CD4-positive, alpha-beta T cell treated with Interleukin-4 for 4 hours (primary cell): ENCODE data around the gene GRIK3.
"Not testable (repeated sequence)": the region's sequence is repeated elsewhere in the genome, so short reads cannot be mapped to it uniquely, and the experiment has no call there.

Experiments
- DNase-seq: peaks from one replicate; pipeline ENCODE4 v3.0.0-alpha.2; 2020

Gene GRIK3

GRCh38 chr1:37034121-37035013 lies at the start of gene GRIK3:
Gene GRIK3, minus strand, starts transcription at chr1:37034515. Its CDS starts 407 bp downstream, at chr1:37034108.
- no peak for DNase-seq

GRCh38 chr1:37084013-37084412 lies 49.7 kb upstream of the GRIK3 start:
- DNase-seq, result no peak

GRCh38 chr1:37083603-37084002 lies 49.3 kb upstream of the GRIK3 start:
- no peak for DNase-seq

GRCh38 chr1:37080296-37080986 lies 46.1 kb upstream of the GRIK3 start:
- not testable (repeated sequence) for DNase-seq

- no peak for DNase-seq
Measured at GRCh38 chr1:37078866-37079265, 44.6 kb upstream of the GRIK3 start.

- no peak for DNase-seq
Measured at GRCh38 chr1:37076168-37076567, 41.9 kb upstream of the GRIK3 start.

- DNase-seq, result no peak
Measured at GRCh38 chr1:37073854-37074379, 39.6 kb upstream of the GRIK3 start.

- no peak for DNase-seq
Measured at GRCh38 chr1:37073152-37073853, 39.0 kb upstream of the GRIK3 start.

GRCh38 chr1:37071829-37072228 lies 37.5 kb upstream of the GRIK3 start:
- no peak for DNase-seq

- DNase-seq, result no peak
Measured at GRCh38 chr1:37070126-37070525, 35.8 kb upstream of the GRIK3 start.

GRCh38 chr1:37069406-37069805 lies 35.1 kb upstream of the GRIK3 start:
- DNase-seq, result no peak

- DNase-seq, result no peak
Measured at GRCh38 chr1:37068897-37069296, 34.6 kb upstream of the GRIK3 start.

- DNase-seq, result no peak
Measured at GRCh38 chr1:37068260-37068659, 33.9 kb upstream of the GRIK3 start.

- DNase-seq, result no peak
Measured at GRCh38 chr1:37064039-37064438, 29.7 kb upstream of the GRIK3 start.

GRCh38 chr1:37059346-37059745 lies 25.0 kb upstream of the GRIK3 start:
- DNase-seq, result no peak

- no peak for DNase-seq
Measured at GRCh38 chr1:37058424-37058988, 24.2 kb upstream of the GRIK3 start.

- DNase-seq, result no peak
Measured at GRCh38 chr1:37056325-37056724, 22.0 kb upstream of the GRIK3 start.

- no peak for DNase-seq
Measured at GRCh38 chr1:37055631-37056030, 21.3 kb upstream of the GRIK3 start.

GRCh38 chr1:37053173-37053572 lies 18.9 kb upstream of the GRIK3 start:
- no peak for DNase-seq

GRCh38 chr1:37052120-37052519 lies 17.8 kb upstream of the GRIK3 start:
- DNase-seq, result no peak

- DNase-seq, result no peak
Measured at GRCh38 chr1:37051346-37051745, 17.0 kb upstream of the GRIK3 start.

- DNase-seq, result no peak
Measured at GRCh38 chr1:37047542-37047941, 13.2 kb upstream of the GRIK3 start.

GRCh38 chr1:37043101-37043500 lies 8.8 kb upstream of the GRIK3 start:
- no peak for DNase-seq
